ENCODE results near the gene GFI1.
"Not testable (repeated sequence)": the region's sequence is repeated elsewhere in the genome, so short reads cannot be mapped to it uniquely, and the experiment has no call there.

GFI1 gene

GRCh38 chr1:92464588-92465255 lies 22.0 kb downstream of the GFI1 start:
- no peak for DNase-seq (ENCODE audit: low read depth)

GRCh38 chr1:92461364-92462097 lies 25.2 kb downstream of the GFI1 start:
- DNase-seq (ENCODE audit: low read depth): no peak

GRCh38 chr1:92459871-92460320 lies 26.8 kb downstream of the GFI1 start:
- no peak for DNase-seq (ENCODE audit: low read depth)

- no peak for DNase-seq (ENCODE audit: low read depth)
Observed at GRCh38 chr1:92458146-92458545, 28.6 kb downstream of the GFI1 start.

GRCh38 chr1:92447976-92448375 lies 38.7 kb downstream of the GFI1 start:
- no peak for DNase-seq (ENCODE audit: low read depth)

- DNase-seq (ENCODE audit: low read depth): no peak
Observed at GRCh38 chr1:92447033-92447681, 39.6 kb downstream of the GFI1 start.

GRCh38 chr1:92446546-92446945 lies 40.2 kb downstream of the GFI1 start:
- no peak for DNase-seq (ENCODE audit: low read depth)

- no peak for DNase-seq (ENCODE audit: low read depth)
Observed at GRCh38 chr1:92445865-92446264, 40.9 kb downstream of the GFI1 start.

GRCh38 chr1:92444351-92444750 lies 42.4 kb downstream of the GFI1 start:
- DNase-seq (ENCODE audit: low read depth): no peak

GRCh38 chr1:92443893-92444292 lies 42.8 kb downstream of the GFI1 start:
- no peak for DNase-seq (ENCODE audit: low read depth)

GRCh38 chr1:92442351-92442750 lies 44.4 kb downstream of the GFI1 start:
- no peak for DNase-seq (ENCODE audit: low read depth)

GRCh38 chr1:92441697-92442342 lies 44.9 kb downstream of the GFI1 start:
- DNase-seq (ENCODE audit: low read depth): no peak

- no peak for DNase-seq (ENCODE audit: low read depth)
Observed at GRCh38 chr1:92441316-92441696, 45.4 kb downstream of the GFI1 start.

GRCh38 chr1:92439291-92439690 lies 47.4 kb downstream of the GFI1 start:
- DNase-seq (ENCODE audit: low read depth): no peak

GRCh38 chr1:92434572-92434971 lies 52.2 kb downstream of the GFI1 start:
- not testable (repeated sequence) for DNase-seq (ENCODE audit: low read depth)

- DNase-seq (ENCODE audit: low read depth): no peak
Observed at GRCh38 chr1:92430030-92430429, 56.7 kb downstream of the GFI1 start.

- no peak for DNase-seq (ENCODE audit: low read depth)
Observed at GRCh38 chr1:92425617-92426016, 61.1 kb downstream of the GFI1 start.

Measured in activated T-cell treated with anti-CD3 and anti-CD28 coated beads for 24 hours (primary cell).